Measurements from ENCODE around the gene MIA2.

The MIA2 gene

DNA sequence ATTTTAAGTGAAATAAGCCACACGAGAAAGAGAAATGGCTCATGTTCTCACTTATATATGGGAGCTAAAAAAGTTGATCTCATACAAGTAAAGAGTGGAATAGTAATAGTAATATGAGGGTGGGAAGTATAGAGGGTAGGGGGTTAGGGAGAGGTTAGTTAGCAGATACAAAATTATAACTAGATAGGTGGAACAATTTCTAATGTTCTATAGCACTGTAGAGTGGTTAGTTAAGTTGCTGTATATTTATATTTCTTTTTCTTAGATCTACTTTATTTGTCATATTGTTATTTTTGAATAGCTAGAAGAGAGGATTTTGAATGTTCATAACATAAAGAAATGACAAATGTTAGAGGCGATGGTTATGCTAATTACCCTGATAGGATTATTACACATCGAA lies 74.1 kb downstream of the MIA2 start:
- in situ Hi-C loops (cut with HindIII; ENCODE audit: low pct_ligation_motif_present, low sequenced_read_pairs), result no loop called here

DNA sequence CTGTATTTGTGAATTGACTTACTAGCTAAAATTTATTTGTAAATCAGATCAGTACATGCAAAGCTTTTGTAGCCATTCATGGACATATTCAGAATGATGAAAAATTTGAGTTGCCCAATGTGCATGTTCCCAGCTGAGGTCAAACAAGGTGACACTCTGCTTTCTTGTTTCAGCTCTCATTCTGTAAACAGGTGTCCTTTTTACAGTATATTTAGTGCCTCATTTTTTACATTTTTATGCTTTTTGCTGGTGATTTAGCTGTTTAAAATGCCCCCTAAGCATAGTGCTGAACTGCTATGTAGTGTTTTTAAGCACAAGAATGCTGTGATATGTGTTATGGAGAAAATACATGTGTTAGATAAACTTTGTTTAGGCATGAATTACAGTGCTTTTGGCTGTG lies 76.3 kb downstream of the MIA2 start:
- in situ Hi-C loops (cut with HindIII; ENCODE audit: low pct_ligation_motif_present, low sequenced_read_pairs), result no loop called here
- no peak overlapping the region for H3K4me3 ChIP-seq (ENCODE audit: low read depth, low read length)
- peaks cover 2% of the 10 kb centered on the region for H3K36me3 ChIP-seq (replicated peaks)
- TF ChIP-seq, protein P1, sequence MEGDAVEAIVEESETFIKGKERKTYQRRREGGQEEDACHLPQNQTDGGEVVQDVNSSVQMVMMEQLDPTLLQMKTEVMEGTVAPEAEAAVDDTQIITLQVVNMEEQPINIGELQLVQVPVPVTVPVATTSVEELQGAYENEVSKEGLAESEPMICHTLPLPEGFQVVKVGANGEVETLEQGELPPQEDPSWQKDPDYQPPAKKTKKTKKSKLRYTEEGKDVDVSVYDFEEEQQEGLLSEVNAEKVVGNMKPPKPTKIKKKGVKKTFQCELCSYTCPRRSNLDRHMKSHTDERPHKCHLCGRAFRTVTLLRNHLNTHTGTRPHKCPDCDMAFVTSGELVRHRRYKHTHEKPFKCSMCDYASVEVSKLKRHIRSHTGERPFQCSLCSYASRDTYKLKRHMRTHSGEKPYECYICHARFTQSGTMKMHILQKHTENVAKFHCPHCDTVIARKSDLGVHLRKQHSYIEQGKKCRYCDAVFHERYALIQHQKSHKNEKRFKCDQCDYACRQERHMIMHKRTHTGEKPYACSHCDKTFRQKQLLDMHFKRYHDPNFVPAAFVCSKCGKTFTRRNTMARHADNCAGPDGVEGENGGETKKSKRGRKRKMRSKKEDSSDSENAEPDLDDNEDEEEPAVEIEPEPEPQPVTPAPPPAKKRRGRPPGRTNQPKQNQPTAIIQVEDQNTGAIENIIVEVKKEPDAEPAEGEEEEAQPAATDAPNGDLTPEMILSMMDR (IDR thresholded peaks at IDR 0.05; ENCODE audit: low read depth, low read length, missing control alignments), result no peak
- H3K27ac ChIP-seq, result no peak overlapping the region
- no peaks in the 10 kb centered on the region for H3K27me3 ChIP-seq (replicated peaks)
- no peak for DNase-seq

More for the DNA sequence above, 74.1 kb downstream of the MIA2 start:
- Histone ChIP-seq H3K4me3 (ENCODE audit: low read depth, low read length) (no peak overlapping the region), H3K27ac (no peak overlapping the region), H3K27me3 (replicated peaks) (no peaks in the 10 kb centered on the region), H3K36me3 (replicated peaks) (peaks cover 2% of the 10 kb centered on the region)
- TF ChIP-seq, protein P1 (IDR thresholded peaks at IDR 0.05; ENCODE audit: low read depth, low read length, missing control alignments), result no peak
- DNase-seq, result no peak

DNA sequence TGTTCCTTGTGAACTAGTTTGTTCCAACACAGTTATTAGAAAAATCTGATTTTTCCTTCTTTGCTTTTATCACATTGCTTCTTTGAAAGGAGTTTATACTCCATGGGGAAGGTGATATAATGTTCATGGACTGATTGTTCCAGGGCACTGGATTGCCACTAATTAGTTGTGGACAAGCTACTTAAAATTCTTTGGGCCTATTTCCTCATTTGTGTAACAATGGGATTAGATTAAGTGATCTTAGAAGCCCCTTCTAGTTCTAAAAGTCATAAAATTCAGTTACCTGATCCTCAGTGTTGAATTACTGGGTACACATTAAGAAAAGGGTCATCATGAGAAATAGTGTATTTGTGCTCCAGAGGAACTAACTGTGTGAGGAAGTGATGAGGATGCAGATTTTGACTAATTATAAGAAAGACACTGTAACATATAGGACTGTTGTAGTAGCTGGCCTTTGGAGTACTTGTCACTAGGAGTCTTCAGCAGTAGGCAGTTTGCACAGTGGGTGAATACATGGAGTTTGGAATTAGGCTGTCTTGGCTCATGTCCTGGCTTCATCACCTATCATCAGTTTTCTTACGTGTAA lies 82.2 kb downstream of the MIA2 start:
- no peak for DNase-seq
- Histone ChIP-seq H3K27ac (no peak overlapping the region), H3K4me3 (ENCODE audit: low read depth, low read length) (no peak overlapping the region), H3K27me3 (replicated peaks) (no peaks in the 10 kb centered on the region), H3K36me3 (replicated peaks) (no peaks in the 10 kb centered on the region)
- in situ Hi-C loops (cut with HindIII; ENCODE audit: low pct_ligation_motif_present, low sequenced_read_pairs), result no loop called here
- TF ChIP-seq, protein P1 (IDR thresholded peaks at IDR 0.05; ENCODE audit: low read depth, low read length, missing control alignments), result no peak

DNA sequence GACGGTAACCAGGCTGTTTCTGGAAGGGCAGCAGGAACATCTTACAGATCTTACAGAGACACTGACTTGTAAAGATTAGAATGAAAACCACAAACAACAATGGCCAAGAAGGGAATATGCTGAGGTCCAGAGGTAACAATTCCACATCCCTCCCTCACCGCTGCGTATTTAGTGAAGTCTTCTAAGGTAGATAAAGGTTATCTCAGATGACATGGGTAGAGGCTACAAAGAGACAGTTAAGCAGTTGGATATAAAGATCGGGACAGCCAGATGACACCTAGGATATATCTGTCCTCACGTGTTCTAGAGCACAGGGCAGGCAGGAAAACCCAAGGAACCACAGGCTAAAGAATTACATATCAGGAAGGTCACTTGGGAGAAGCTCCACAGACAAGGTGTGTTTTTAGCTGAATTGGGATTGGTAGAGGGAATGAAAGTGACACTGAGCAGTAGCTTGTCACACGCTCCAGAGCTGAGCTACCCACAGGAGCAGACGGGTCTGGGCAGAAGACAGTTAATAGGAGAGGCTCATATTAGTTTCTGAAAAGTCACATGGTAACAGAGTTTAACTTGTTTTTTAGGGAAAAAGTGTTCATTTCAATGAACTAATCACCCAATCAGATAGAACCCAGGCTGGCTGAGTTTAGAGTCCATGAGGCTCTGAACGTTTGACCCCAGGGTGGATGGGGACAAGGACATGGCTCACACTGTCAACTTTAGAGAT lies 83.3 kb downstream of the MIA2 start:
- TF ChIP-seq, protein P1 (IDR thresholded peaks at IDR 0.05; ENCODE audit: low read depth, low read length, missing control alignments), result no peak
- no peak for DNase-seq
- in situ Hi-C loops (cut with HindIII; ENCODE audit: low pct_ligation_motif_present, low sequenced_read_pairs), result no loop called here
- Histone ChIP-seq H3K4me3 (ENCODE audit: low read depth, low read length) (no peak overlapping the region), H3K36me3 (replicated peaks) (no peaks in the 10 kb centered on the region), H3K27me3 (replicated peaks) (no peaks in the 10 kb centered on the region), H3K27ac (no peak overlapping the region)

DNA sequence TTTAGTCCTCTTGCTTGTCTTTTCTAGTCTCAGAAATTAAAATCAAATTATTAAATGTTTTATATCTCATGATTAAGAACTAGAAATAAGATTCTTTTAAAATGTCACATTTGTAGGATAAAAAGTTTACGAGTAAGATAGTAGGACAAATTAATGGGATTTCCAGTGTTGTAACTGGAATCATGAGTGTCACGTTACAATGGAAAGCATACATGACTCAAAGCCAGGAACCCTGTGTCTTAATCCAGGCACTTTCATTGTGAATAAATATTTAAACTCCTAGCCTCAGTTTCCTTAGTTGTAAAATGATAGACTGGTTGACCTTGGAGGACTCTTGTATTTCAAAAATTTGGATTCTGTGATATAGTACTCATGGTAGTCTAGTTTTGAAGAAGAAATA lies 84.9 kb downstream of the MIA2 start:
- TF ChIP-seq, protein P1 (IDR thresholded peaks at IDR 0.05; ENCODE audit: low read depth, low read length, missing control alignments), result no peak
- DNase-seq, result no peak
- Histone ChIP-seq H3K27ac (no peak overlapping the region), H3K36me3 (replicated peaks) (no peaks in the 10 kb centered on the region), H3K4me3 (ENCODE audit: low read depth, low read length) (no peak overlapping the region), H3K27me3 (replicated peaks) (no peaks in the 10 kb centered on the region)
- in situ Hi-C loops (cut with HindIII; ENCODE audit: low pct_ligation_motif_present, low sequenced_read_pairs), result no loop called here
